OCI-LY3 (cell line): ENCODE results near the gene THAP8.

Source experiments
- EZH2phosphoT487 ChIP-seq: fragments of 200-600 bp; shearing (Covaris generic); IDR thresholded peaks from 2 replicates; pipeline ENCODE4 v1.6.1; 2018; ENCODE audit warnings: antibody characterized with exemption, mixed run types, low read depth
- TF ChIP-seq, protein P1 (sequence below): fragments of 200-600, 300-600 bp; sonication (generic); IDR thresholded peaks from 2 replicates; pipeline ENCODE4 v1.5.1; 2014; ENCODE audit warnings: antibody characterized with exemption, low read length, low read depth

GRCh38 chr19:36093146-36093662 lies 39.1 kb upstream of the THAP8 start:
- no peak for TF ChIP-seq EZH2phosphoT487
- TF ChIP-seq, protein P1, sequence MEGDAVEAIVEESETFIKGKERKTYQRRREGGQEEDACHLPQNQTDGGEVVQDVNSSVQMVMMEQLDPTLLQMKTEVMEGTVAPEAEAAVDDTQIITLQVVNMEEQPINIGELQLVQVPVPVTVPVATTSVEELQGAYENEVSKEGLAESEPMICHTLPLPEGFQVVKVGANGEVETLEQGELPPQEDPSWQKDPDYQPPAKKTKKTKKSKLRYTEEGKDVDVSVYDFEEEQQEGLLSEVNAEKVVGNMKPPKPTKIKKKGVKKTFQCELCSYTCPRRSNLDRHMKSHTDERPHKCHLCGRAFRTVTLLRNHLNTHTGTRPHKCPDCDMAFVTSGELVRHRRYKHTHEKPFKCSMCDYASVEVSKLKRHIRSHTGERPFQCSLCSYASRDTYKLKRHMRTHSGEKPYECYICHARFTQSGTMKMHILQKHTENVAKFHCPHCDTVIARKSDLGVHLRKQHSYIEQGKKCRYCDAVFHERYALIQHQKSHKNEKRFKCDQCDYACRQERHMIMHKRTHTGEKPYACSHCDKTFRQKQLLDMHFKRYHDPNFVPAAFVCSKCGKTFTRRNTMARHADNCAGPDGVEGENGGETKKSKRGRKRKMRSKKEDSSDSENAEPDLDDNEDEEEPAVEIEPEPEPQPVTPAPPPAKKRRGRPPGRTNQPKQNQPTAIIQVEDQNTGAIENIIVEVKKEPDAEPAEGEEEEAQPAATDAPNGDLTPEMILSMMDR, result no peak
